ENCODE results near the gene CAP2.

- no peak for TF ChIP-seq CTCF (IDR thresholded peaks at IDR 0.05)
- no peak for TF ChIP-seq POLR2A (IDR thresholded peaks at IDR 0.05)
Measured at GRCh38 chr6:17486680-17487079, 93.3 kb downstream of the CAP2 start.

All from body of pancreas (tissue), 4 donors.